Right lobe of liver (tissue), 6 donors: ENCODE measurements around the gene KRT31. TPM values are rescaled to one million over a fixed set of nuclear protein-coding genes. Genes with fewer than 3 reads are reported as not detected.
"Not testable (repeated sequence)": the region's sequence is repeated elsewhere in the genome, so short reads cannot be mapped to it uniquely, and the experiment has no call there.

Source experiments
- ATAC-seq, 4 donors: fragments of 200-7000 bp; cut with Tn5 transposase; one replicate each; pipeline ENCODE4 v1.9.1; 2020; ENCODE audit warnings: mild to moderate bottlenecking in 4 of 4, moderate library complexity in 4 of 4
- DNase-seq, 3 donors: peaks; one replicate each; pipeline ENCODE4 v3.0.0-alpha.2; 2020
- H3K27ac ChIP-seq, 3 donors: fragments of 200-600 bp; one replicate each; pipeline ENCODE4 v1.8.0; 2022
- H3K27me3 ChIP-seq, 2 donors: fragments of 200-600 bp; one replicate each; pipeline ENCODE4 v1.8.0; 2022
- H3K36me3 ChIP-seq, 4 donors: fragments of 200-600 bp; sonication (generic) in 1 of 4; one replicate each; pipeline versions ENCODE4 v1.5.1 to v1.8.0; 2017 to 2022; ENCODE audit warnings: control low read depth in 1 of 4
- H3K4me1 ChIP-seq, 4 donors: fragments of 200-600 bp; sonication (generic) in 1 of 4; one replicate each; pipeline versions ENCODE4 v1.5.1 to v1.8.0; 2017 to 2022; ENCODE audit warnings: control low read depth in 1 of 4
- H3K4me3 ChIP-seq, 3 donors: fragments of 200-600 bp; one replicate each; pipeline ENCODE4 v1.8.0; 2022
- H3K9me3 ChIP-seq, 4 donors: fragments of 200-600 bp; sonication (generic) in 1 of 4; one replicate each; pipeline versions ENCODE4 v1.5.1 to v1.8.0; 2017 to 2022; ENCODE audit warnings: control low read depth in 1 of 4
- CTCF ChIP-seq, 4 donors: fragments of 200-600 bp in 3 of 4; fragments of 450-650 bp in 1 of 4; IDR thresholded peaks; one replicate each; pipeline versions ENCODE4 v1.5.1 to v1.8.0; 2016 to 2022; ENCODE audit warnings: antibody characterized with exemption in 4 of 4, mild to moderate bottlenecking in 2 of 4
- POLR2A ChIP-seq: fragments of 450-650 bp; IDR thresholded peaks from one replicate; pipeline ENCODE4 v1.6.1; 2017; ENCODE audit warnings: antibody characterized with exemption, mild to moderate bottlenecking
- WGBS: methylation state at CpG from one replicate; pipeline ENCODE4 v1.1.6; 2018; ENCODE audit warnings: low coverage, low lambda C conversion rate; ENCODE audit not compliant: insufficient coverage; ENCODE audit errors: missing lambda C conversion rate; 5-methylcytosine and 5-hydroxymethylcytosine counted together
- intact Hi-C, 2 donors: fragments of 100-400 bp; cut with DNase I; formaldehyde crosslinking; loops; one replicate each; pipeline versions ENCODE4 v1.11.2 to v1.14.1; 2022
- total RNA-seq, 6 experiments: library from RNA; depleted of rRNA in 2 of 6; stranded (reverse); fragments of >200 nt in 2 of 6; fragmentation: NEBNext Ultra II Directional in 3 of 6; extraction: Animal tissue kit (Norgen Biotek cat#: 25700) in 3 of 6; gene quantifications; one replicate each; pipeline versions ENCODE4 v1.1.0 to v1.2.4, GENCODE V29; 2016 to 2023
- donor health status: DM: no; HTN: yes; CAD: no.
- donor health status: DM: no; HTN: no; CAD: no.
- donor health status: DM: no; HTN: no; CAD: no.
- donor health status: DM: no; HTN: yes; CAD: no.
- donor health status: DM: no; HTN: yes; CAD: no.

KRT31 gene
- total RNA-seq, 6 experiments from 2014 or later, result not detected

DNA sequence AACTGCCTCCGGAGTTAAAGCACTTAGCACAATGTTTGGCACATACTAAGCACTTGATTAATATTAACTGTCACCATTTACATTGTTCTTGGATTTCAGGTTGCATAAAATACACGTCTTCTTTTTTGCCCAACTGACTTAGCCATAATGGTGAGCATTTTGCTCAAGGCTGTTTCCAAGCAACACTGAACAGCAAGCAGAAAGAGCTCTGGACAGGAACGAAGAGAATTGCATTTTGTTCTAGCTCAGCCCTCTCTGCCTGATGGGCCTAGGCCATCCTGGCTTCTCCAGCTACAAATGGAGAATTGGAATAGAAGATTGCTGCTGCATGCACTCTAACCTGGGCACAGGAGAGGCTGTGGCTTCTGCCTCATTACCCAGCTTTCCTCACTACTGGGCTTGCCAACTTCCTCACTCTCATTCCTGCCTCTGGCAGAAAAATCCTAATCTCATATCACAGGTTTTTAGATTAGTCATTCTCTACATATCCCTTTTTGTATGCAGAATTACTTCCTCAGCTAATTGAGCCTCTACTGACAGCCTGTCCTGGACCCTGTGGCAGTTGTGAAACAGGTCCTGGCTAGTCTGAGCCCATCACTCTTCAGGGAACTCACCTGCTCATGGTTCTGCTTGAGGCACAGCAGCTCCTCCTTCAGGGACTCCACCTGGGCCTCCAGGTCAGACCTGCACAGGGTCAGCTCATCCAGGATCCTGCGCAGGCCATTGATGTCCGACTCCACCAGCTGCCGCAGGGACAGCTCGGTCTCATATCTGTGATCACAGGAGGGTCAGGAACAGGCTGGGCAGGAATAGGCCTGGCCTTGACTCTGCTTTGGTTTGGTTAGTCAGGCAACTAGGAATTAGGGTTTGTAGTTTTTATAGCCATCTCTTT lies 49.3 kb downstream of the KRT31 start:
- no peak for DNase-seq
- ATAC-seq, result no peak
- WGBS, result 64% methylated on average over 4 of the region's 7 CpGs
- no peak overlapping the region for H3K27ac ChIP-seq
- H3K27me3 ChIP-seq, result no peaks in the 10 kb centered on the region
- H3K9me3 ChIP-seq, result no peaks in the 10 kb centered on the region
- intact Hi-C loops, result no loop called here
- no peak overlapping the region for H3K4me3 ChIP-seq
- TF ChIP-seq CTCF (IDR thresholded peaks at IDR 0.05) (no peak), POLR2A (no peak)
- no peaks in the 10 kb centered on the region for H3K4me1 ChIP-seq
- H3K36me3 ChIP-seq, result no peaks in the 10 kb centered on the region

- ATAC-seq, H3K36me3 ChIP-seq, intact Hi-C loops, H3K4me3 ChIP-seq, H3K27me3 ChIP-seq, H3K9me3 ChIP-seq, DNase-seq, H3K4me1 ChIP-seq, H3K27ac ChIP-seq: not testable (repeated sequence)
- WGBS, result 79% methylated on average over 8 of the region's 16 CpGs
These were observed 51.0 kb downstream of the KRT31 start for GRCh38 chr17:41346421-41346820.

DNA sequence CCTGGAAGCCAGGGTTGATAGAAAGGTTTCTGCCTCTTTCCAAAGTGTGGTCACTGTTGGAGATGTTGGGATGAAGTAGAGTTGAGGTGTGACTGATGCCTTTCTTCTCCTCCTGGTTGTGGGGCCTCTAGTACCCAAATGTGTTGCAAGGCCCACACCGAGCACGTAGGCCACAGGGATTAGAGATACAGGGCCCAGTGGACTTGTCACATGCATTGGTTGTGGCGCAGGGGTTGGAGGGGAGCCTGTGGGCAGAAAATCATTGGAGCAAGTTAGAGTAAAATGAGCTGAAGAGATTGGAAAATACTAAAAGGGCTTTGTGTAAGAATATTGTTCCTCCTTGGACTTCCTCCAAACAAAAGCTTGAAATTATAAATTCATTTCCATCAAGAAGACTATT lies 51.4 kb downstream of the KRT31 start:
- H3K36me3 ChIP-seq, result no peaks in the 10 kb centered on the region
- no peaks in the 10 kb centered on the region for H3K4me1 ChIP-seq
- no peak for DNase-seq
- H3K27ac ChIP-seq, result no peak overlapping the region
- no peak overlapping the region for H3K4me3 ChIP-seq
- H3K27me3 ChIP-seq, result no peaks in the 10 kb centered on the region
- no peaks in the 10 kb centered on the region for H3K9me3 ChIP-seq
- intact Hi-C loops, result no loop called here
- ATAC-seq, result no peak
- 71% methylated on average over 1 of the region's 3 CpGs for WGBS
- TF ChIP-seq POLR2A (no peak), CTCF (IDR thresholded peaks at IDR 0.05) (no peak)

Other genes with a start within 250 kb of the KRT31 start
- not detected for gene KRTAP4-5, start 247.8 kb downstream of the KRT31 start, total RNA-seq
- gene KRTAP4-4, start 236.9 kb downstream of the KRT31 start, total RNA-seq, result not detected
- gene KRTAP4-3, start 229.4 kb downstream of the KRT31 start, total RNA-seq, result not detected
- not detected for gene KRTAP4-2, start 219.4 kb downstream of the KRT31 start, total RNA-seq
- gene KRTAP4-1, start 212.7 kb downstream of the KRT31 start, total RNA-seq, result not detected
- gene KRTAP9-1, start 207.7 kb downstream of the KRT31 start, total RNA-seq, result not detected
- gene KRTAP9-2, start 171.0 kb downstream of the KRT31 start, total RNA-seq, result not detected
- not detected for gene KRTAP9-3, start 165.2 kb downstream of the KRT31 start, total RNA-seq
- gene KRTAP9-8, start 159.6 kb downstream of the KRT31 start, total RNA-seq, result not detected
- not detected for gene KRTAP9-4, start 147.9 kb downstream of the KRT31 start, total RNA-seq
- gene KRTAP9-9, start 142.2 kb downstream of the KRT31 start, total RNA-seq, result not detected
- not detected for gene KRTAP9-6, start 132.2 kb downstream of the KRT31 start, total RNA-seq
- not detected for gene KRTAP9-7, start 121.9 kb downstream of the KRT31 start, total RNA-seq
- gene KRTAP29-1, start 94.8 kb downstream of the KRT31 start, total RNA-seq, result not detected
- not detected for gene KRTAP16-1, start 88.3 kb downstream of the KRT31 start, total RNA-seq
- not detected for gene KRTAP17-1, start 81.9 kb downstream of the KRT31 start, total RNA-seq
- not detected for gene KRT33A, start 46.8 kb downstream of the KRT31 start, total RNA-seq
- gene KRT33B, start 27.8 kb downstream of the KRT31 start, total RNA-seq, result not detected
- not detected for gene KRT34, start 15.3 kb downstream of the KRT31 start, total RNA-seq
- gene KRT37, start 27.0 kb upstream of the KRT31 start, total RNA-seq, result not detected
- gene KRT38, start 43.4 kb upstream of the KRT31 start, total RNA-seq, result not detected
- not detected for gene KRT32, start 69.8 kb upstream of the KRT31 start, total RNA-seq
- not detected for gene KRT35, start 83.5 kb upstream of the KRT31 start, total RNA-seq
- not detected for gene KRT36, start 92.3 kb upstream of the KRT31 start, total RNA-seq
- gene KRT13, start 108.0 kb upstream of the KRT31 start, total RNA-seq, result 1 to 10 TPM in 1 of 6 experiments, not detected in 5; 1.6 TPM
- not detected for gene KRT15, start 121.3 kb upstream of the KRT31 start, total RNA-seq
- gene KRT19, start 130.7 kb upstream of the KRT31 start, total RNA-seq, result 1 to 10 TPM in 5 of 6 experiments, under 1 TPM in 1; 0.87 to 4.3 (median 2.5) TPM
- not detected for gene KRT9, start 174.5 kb upstream of the KRT31 start, total RNA-seq
- gene KRT14, start 189.3 kb upstream of the KRT31 start, total RNA-seq, result under 1 TPM in 1 of 6 experiments, not detected in 5; 0.24 TPM
- not detected for gene KRT16, start 215.2 kb upstream of the KRT31 start, total RNA-seq
- gene KRT17, start 227.0 kb upstream of the KRT31 start, total RNA-seq, result not detected